Neural cell (in vitro differentiated cells): ENCODE measurements around the gene RMDN2. TPM values are rescaled to one million over a fixed set of nuclear protein-coding genes. Genes with fewer than 3 reads are reported as not detected.

Source experiments
- H2AFZ ChIP-seq: fragments of 200-600, 300-800 bp; sonication (generic), shearing (Covaris generic); 2 replicates; pipeline ENCODE4 v1.6.0; 2014; ENCODE audit warnings: low read depth, mild to moderate bottlenecking, antibody characterized with exemption, low read length, moderate library complexity
- H3F3A ChIP-seq: fragments of 200-600 bp; shearing (Covaris generic); 2 replicates; pipeline ENCODE4 v1.6.1; 2016; ENCODE audit warnings: mild to moderate bottlenecking, moderate library complexity, mixed read lengths, antibody characterized with exemption, low read length; ENCODE audit not compliant: insufficient read depth, poor library complexity, severe bottlenecking
- H3K27ac ChIP-seq: fragments of 200-600, 300-800 bp; sonication (generic), shearing (Covaris generic); 2 replicates; pipeline ENCODE4 v1.5.1; 2014; ENCODE audit warnings: mild to moderate bottlenecking, low read length, moderate library complexity
- H3K27me3 ChIP-seq: fragments of 300-800, 200-600 bp; sonication (generic), shearing (Covaris generic); 2 replicates; pipeline ENCODE4 v1.6.0; 2014; ENCODE audit warnings: mild to moderate bottlenecking, low read depth, low read length, moderate library complexity; ENCODE audit not compliant: insufficient read depth
- H3K36me3 ChIP-seq: fragments of 300-800, 200-600 bp; sonication (generic), shearing (Covaris generic); 2 replicates; pipeline ENCODE4 v1.5.1; 2014; ENCODE audit warnings: mild to moderate bottlenecking, antibody characterized with exemption, low read length, moderate library complexity; ENCODE audit not compliant: insufficient read depth
- H3K4me2 ChIP-seq: fragments of 300-800, 200-600 bp; sonication (generic), shearing (Covaris generic); 2 replicates; pipeline ENCODE4 v1.6.0; 2014; ENCODE audit warnings: mild to moderate bottlenecking, low read length
- H3K4me3 ChIP-seq: fragments of 300-800, 200-600 bp; sonication (generic), shearing (Covaris generic); 2 replicates; pipeline ENCODE4 v1.5.1; 2014; ENCODE audit warnings: mild to moderate bottlenecking, low read length, moderate library complexity
- H3K79me2 ChIP-seq: fragments of 200-600 bp; shearing (Covaris generic); replicated peaks from 2 replicates; pipeline ENCODE4 v1.6.0; 2014; ENCODE audit warnings: mild to moderate bottlenecking, low read length, moderate library complexity; ENCODE audit not compliant: insufficient read depth
- H3K9ac ChIP-seq: fragments of 300-800, 200-600 bp; sonication (generic), shearing (Covaris generic); 2 replicates; pipeline ENCODE4 v1.6.1; 2016; ENCODE audit warnings: mild to moderate bottlenecking, low read length, mixed read lengths
- H3K9me2 ChIP-seq: fragments of 200-600 bp; shearing (Covaris generic); 2 replicates; pipeline ENCODE4 v1.6.1; 2016; ENCODE audit warnings: mild to moderate bottlenecking, low read length, mixed read lengths; ENCODE audit not compliant: insufficient read depth
- H3K9me3 ChIP-seq: fragments of 200-600, 300-800 bp; sonication (generic), shearing (Covaris generic); 2 replicates; pipeline ENCODE4 v1.6.1; 2016; ENCODE audit warnings: mild to moderate bottlenecking, mixed run types, low read length, moderate library complexity, mixed read lengths
- H4K20me1 ChIP-seq: fragments of 200-600 bp; shearing (Covaris generic); 2 replicates; pipeline ENCODE4 v1.6.1; 2016; ENCODE audit warnings: mild to moderate bottlenecking, mixed run types; ENCODE audit not compliant: insufficient read depth
- CTCF ChIP-seq: fragments of 450-650 bp; IDR thresholded peaks from 2 replicates; pipeline ENCODE4 v1.5.1; 2014; ENCODE audit warnings: antibody characterized with exemption, mild to moderate bottlenecking, moderate library complexity; ENCODE audit not compliant: poor library complexity, severe bottlenecking
- EP300 ChIP-seq: fragments of 450-650 bp; conservative IDR thresholded peaks from 2 replicates; pipeline ENCODE4 v1.6.1; 2014; ENCODE audit warnings: antibody characterized with exemption, mild to moderate bottlenecking, moderate library complexity; ENCODE audit not compliant: poor library complexity, severe bottlenecking
- EZH2 ChIP-seq: fragments of 200-600, 300-800 bp; shearing (Covaris generic), sonication (generic); IDR thresholded peaks from 2 replicates; pipeline ENCODE4 v1.6.1; 2014; ENCODE audit warnings: antibody characterized with exemption, low read length, borderline replicate concordance, mild to moderate bottlenecking; ENCODE audit not compliant: insufficient read depth, poor library complexity, severe bottlenecking
- MXI1 ChIP-seq: fragments of 450-650 bp; conservative IDR thresholded peaks from 2 replicates; pipeline ENCODE4 v1.6.1; 2014; ENCODE audit warnings: antibody characterized with exemption, mild to moderate bottlenecking; ENCODE audit not compliant: poor library complexity, severe bottlenecking
- POLR2AphosphoS5 ChIP-seq: IDR thresholded peaks from 2 replicates; pipeline ENCODE4 v1.6.1; 2012
- RAD21 ChIP-seq: fragments of 450-650 bp; conservative IDR thresholded peaks from 2 replicates; pipeline ENCODE4 v1.6.1; 2014; ENCODE audit warnings: antibody characterized with exemption, mild to moderate bottlenecking, moderate library complexity
- REST ChIP-seq: IDR thresholded peaks from 2 replicates; pipeline ENCODE4 v1.6.1; 2012; ENCODE audit warnings: borderline replicate concordance
- SMC3 ChIP-seq: fragments of 450-650 bp; conservative IDR thresholded peaks from 2 replicates; pipeline ENCODE4 v1.6.1; 2014; ENCODE audit warnings: antibody characterized with exemption, mild to moderate bottlenecking, moderate library complexity; ENCODE audit not compliant: poor library complexity
- TAF1 ChIP-seq: IDR thresholded peaks from 2 replicates; pipeline ENCODE4 v1.6.1; 2012; ENCODE audit warnings: low read depth
- polyA plus RNA-seq: library from polyadenylated mRNA; depleted of rRNA; stranded (reverse); fragments of >200 nt; gene quantifications from 2 replicates; pipeline ENCODE4 v1.2.3, GENCODE V29; 2014

The RMDN2 gene
- polyA plus RNA-seq, 1 donor from 2014 or later = 5.5 TPM

- no peak overlapping the region for H3K4me3 ChIP-seq
- no peak overlapping the region for H3K4me2 ChIP-seq
- H3K36me3 ChIP-seq = no peaks in the 10 kb centered on the region
- no peaks in the 10 kb centered on the region for H3F3A ChIP-seq
- no peaks in the 10 kb centered on the region for H3K9me3 ChIP-seq
- TF ChIP-seq RAD21 = no peak
- no peak overlapping the region for H2AFZ ChIP-seq
- no peak overlapping the region for H3K9ac ChIP-seq
- no peaks in the 10 kb centered on the region for H3K27me3 ChIP-seq
- no peaks in the 10 kb centered on the region for H3K79me2 ChIP-seq
- H3K9me2 ChIP-seq = no peaks in the 10 kb centered on the region
- no peaks in the 10 kb centered on the region for H4K20me1 ChIP-seq
- no peak overlapping the region for H3K27ac ChIP-seq
Measured at GRCh38 chr2:37916512-37917082, 8.5 kb upstream of the RMDN2 start.

- Histone ChIP-seq H4K20me1 (no peaks in the 10 kb centered on the region), H2AFZ (no peak overlapping the region), H3K27me3 (no peaks in the 10 kb centered on the region), H3K9me2 (no peaks in the 10 kb centered on the region), H3K9ac (no peak overlapping the region), H3F3A (no peaks in the 10 kb centered on the region), H3K79me2 (no peaks in the 10 kb centered on the region), H3K4me3 (no peak overlapping the region), H3K36me3 (no peaks in the 10 kb centered on the region), H3K4me2 (no peak overlapping the region), H3K9me3 (no peaks in the 10 kb centered on the region), H3K27ac (no peak overlapping the region)
- TF ChIP-seq SMC3 (no peak), TAF1 (no peak), RAD21 (no peak), EP300 (no peak), REST (no peak), POLR2AphosphoS5 (no peak), EZH2 (no peak), MXI1 (no peak)
Measured at GRCh38 chr2:37917281-37918228, 7.5 kb upstream of the RMDN2 start.

GRCh38 chr2:37918742-37919186 is 6.3 kb upstream of the RMDN2 start:
- Histone ChIP-seq H3K9me2 (no peaks in the 10 kb centered on the region), H3K4me3 (no peak overlapping the region), H3K9me3 (no peaks in the 10 kb centered on the region), H3K27ac (no peak overlapping the region), H3K4me2 (no peak overlapping the region), H3K36me3 (no peaks in the 10 kb centered on the region), H3F3A (no peaks in the 10 kb centered on the region), H3K9ac (no peak overlapping the region), H3K27me3 (no peaks in the 10 kb centered on the region), H3K79me2 (no peaks in the 10 kb centered on the region), H4K20me1 (no peaks in the 10 kb centered on the region), H2AFZ (no peak overlapping the region)
- no peak for TF ChIP-seq REST
- TF ChIP-seq MXI1 = no peak
- TF ChIP-seq EZH2 = no peak
- TF ChIP-seq CTCF = no peak
- no peak for TF ChIP-seq TAF1
- TF ChIP-seq EP300 = no peak
- no peak for TF ChIP-seq RAD21
- no peak for TF ChIP-seq SMC3
- TF ChIP-seq POLR2AphosphoS5 = no peak
